GM06990 (cell line): ENCODE data around the gene BCL3.

Source experiments
- DNase-seq: peaks from one replicate; pipeline ENCODE4 v3.0.0-alpha.2; 2011; ENCODE audit not compliant: insufficient read length; ENCODE audit errors: extremely low read depth
- H3K27me3 ChIP-seq: replicated peaks from 2 replicates; pipeline ENCODE4 v1.6.0; 2011; ENCODE audit warnings: low read length; ENCODE audit not compliant: control insufficient read depth, insufficient read depth
- H3K36me3 ChIP-seq: 2 replicates; pipeline ENCODE4 v1.5.1; 2011; ENCODE audit warnings: low read length; ENCODE audit not compliant: control insufficient read depth, insufficient read depth
- H3K4me3 ChIP-seq: replicated peaks from 2 replicates; pipeline ENCODE4 v1.5.1; 2011; ENCODE audit warnings: low read depth, mild to moderate bottlenecking, control low read depth, low read length
- TF ChIP-seq, protein P1 (sequence below): IDR thresholded peaks from 2 replicates; pipeline ENCODE4 v1.5.1; 2011; ENCODE audit warnings: low read length, control low read depth, mild to moderate bottlenecking, inconsistent platforms; ENCODE audit not compliant: insufficient read depth, poor library complexity, severe bottlenecking

Gene BCL3, protein sequence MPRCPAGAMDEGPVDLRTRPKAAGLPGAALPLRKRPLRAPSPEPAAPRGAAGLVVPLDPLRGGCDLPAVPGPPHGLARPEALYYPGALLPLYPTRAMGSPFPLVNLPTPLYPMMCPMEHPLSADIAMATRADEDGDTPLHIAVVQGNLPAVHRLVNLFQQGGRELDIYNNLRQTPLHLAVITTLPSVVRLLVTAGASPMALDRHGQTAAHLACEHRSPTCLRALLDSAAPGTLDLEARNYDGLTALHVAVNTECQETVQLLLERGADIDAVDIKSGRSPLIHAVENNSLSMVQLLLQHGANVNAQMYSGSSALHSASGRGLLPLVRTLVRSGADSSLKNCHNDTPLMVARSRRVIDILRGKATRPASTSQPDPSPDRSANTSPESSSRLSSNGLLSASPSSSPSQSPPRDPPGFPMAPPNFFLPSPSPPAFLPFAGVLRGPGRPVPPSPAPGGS

DNA sequence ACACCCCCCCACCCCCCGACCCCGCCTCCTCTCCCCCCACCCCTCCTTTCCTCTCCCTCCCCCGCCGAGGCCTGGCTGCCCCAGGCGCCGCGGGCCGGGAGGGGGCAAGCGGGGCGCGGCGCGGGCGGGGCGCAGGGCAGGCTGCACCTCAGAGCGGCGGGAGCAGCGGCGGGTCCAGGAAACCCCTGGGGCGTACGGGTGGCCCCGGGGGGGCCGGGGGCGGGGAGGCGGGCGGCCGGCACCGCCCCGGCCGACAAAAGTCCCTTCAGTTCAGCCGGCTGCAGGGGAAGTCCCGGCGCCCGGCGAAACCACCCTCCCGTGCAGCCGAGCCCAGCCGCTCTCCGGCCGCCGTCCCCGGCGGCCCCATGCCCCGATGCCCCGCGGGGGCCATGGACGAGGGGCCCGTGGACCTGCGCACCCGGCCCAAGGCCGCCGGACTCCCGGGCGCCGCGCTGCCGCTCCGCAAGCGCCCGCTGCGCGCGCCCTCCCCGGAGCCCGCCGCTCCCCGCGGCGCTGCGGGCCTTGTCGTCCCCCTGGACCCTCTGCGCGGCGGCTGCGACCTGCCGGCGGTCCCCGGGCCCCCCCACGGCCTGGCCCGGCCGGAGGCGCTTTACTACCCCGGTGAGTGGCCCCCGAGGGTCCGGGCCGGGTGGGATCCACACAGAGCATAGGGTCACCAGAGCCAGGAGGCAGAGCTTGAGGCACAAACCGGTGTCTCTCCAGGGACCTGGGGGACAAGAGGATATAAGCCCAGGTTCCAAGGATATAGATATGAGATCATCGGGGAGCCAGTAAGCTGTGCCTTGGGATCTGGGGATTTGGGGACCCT, at the start of gene BCL3:
BCL3 (plus strand) TSS at position 283 of the 829 bp plus-strand sequence; CDS start at position 366, 83 bp downstream.
- Histone ChIP-seq H3K4me3 (peak within 1 kb of the TSS; percentile 81), H3K27me3 (no peaks in the 10 kb centered on the region), H3K36me3 (peaks cover 4% of the 10 kb centered on the region)
- peak; percentile 85 for DNase-seq
- TF ChIP-seq, protein P1, sequence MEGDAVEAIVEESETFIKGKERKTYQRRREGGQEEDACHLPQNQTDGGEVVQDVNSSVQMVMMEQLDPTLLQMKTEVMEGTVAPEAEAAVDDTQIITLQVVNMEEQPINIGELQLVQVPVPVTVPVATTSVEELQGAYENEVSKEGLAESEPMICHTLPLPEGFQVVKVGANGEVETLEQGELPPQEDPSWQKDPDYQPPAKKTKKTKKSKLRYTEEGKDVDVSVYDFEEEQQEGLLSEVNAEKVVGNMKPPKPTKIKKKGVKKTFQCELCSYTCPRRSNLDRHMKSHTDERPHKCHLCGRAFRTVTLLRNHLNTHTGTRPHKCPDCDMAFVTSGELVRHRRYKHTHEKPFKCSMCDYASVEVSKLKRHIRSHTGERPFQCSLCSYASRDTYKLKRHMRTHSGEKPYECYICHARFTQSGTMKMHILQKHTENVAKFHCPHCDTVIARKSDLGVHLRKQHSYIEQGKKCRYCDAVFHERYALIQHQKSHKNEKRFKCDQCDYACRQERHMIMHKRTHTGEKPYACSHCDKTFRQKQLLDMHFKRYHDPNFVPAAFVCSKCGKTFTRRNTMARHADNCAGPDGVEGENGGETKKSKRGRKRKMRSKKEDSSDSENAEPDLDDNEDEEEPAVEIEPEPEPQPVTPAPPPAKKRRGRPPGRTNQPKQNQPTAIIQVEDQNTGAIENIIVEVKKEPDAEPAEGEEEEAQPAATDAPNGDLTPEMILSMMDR = no peak

DNA sequence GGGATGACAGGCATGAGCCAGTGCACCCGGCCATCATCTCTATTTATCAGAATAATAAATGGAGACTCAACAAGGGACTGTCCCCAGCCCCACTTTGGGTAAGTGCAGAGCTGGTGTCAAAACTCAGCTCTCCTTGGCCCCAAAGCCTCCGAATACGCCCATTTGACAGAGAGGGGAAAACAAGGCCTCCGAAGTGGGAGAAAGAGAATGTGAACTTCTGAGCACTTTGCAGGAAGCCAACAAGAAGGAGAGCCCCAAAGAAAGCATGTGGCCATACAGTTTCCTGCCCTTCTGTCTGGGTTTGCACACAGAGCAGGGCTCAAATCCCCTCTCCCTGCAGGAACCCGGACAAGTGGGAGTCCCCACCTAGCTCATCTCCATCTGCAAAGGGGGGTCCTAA, 48.0 kb upstream of the BCL3 start:
- TF ChIP-seq, protein P1 = no peak
- Histone ChIP-seq H3K36me3 (no peaks in the 10 kb centered on the region), H3K27me3 (no peaks in the 10 kb centered on the region; the same call in 1 of the 2 replicates), H3K4me3 (no peak overlapping the region)
- no peak for DNase-seq

DNA sequence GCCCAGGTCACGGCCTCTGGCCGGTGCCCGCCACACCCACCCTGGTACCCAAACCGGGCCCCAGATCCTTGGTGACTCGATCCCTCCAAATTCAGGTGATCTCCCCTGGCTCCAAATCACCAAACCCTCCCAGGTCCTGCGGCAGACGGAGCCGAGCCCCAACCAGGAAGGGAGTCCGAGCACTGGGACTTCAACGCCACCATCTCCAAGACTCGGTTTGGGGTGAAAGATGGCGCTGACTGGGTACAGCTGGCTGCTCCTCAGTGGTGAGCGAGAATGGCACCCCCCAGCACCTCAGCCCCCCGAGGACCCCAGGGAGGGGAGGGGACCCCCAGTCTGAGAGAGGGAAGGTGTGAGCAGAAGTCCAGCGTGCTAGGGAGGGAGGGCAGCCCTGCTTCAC, 47.3 kb upstream of the BCL3 start:
- no peaks in the 10 kb centered on the region for H3K36me3 ChIP-seq
- H3K27me3 ChIP-seq = no peaks in the 10 kb centered on the region; the same call in 1 of the 2 replicates
- DNase-seq = no peak
- H3K4me3 ChIP-seq = no peak overlapping the region
- TF ChIP-seq, protein P1 = no peak

DNA sequence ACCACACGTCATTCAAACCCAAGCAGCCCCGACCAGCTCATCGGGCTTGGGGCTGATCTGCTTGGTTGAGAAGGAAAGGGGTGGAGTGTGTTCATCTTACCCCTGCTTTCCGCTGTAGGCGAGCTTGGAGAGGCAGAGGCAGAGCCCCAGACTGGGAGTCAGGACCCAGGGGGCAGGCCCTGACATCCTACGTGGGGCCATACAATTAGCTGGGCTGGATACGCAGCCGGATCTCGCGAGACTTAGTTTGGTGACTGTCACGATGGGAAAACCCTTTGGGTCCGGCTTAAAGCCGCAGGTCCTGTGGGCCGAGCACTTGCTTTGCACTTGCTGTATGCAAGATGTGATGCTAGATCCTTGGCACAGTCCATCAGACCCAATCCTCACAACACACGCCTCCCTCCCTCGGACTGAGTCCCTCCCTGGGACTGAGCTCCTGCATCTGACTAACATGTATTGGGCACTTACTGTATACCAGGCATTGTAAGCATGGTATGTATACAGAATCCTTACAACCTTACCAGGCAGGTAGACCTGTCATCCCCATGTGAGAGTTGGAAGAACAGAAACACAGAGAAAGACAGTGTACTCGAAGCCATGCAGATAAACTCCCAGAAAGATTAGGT, 45.8 kb upstream of the BCL3 start:
- DNase-seq = no peak
- H3K27me3 ChIP-seq = no peaks in the 10 kb centered on the region; the same call in 1 of the 2 replicates
- TF ChIP-seq, protein P1 = no peak
- no peaks in the 10 kb centered on the region for H3K36me3 ChIP-seq
- H3K4me3 ChIP-seq = no peak overlapping the region

DNA sequence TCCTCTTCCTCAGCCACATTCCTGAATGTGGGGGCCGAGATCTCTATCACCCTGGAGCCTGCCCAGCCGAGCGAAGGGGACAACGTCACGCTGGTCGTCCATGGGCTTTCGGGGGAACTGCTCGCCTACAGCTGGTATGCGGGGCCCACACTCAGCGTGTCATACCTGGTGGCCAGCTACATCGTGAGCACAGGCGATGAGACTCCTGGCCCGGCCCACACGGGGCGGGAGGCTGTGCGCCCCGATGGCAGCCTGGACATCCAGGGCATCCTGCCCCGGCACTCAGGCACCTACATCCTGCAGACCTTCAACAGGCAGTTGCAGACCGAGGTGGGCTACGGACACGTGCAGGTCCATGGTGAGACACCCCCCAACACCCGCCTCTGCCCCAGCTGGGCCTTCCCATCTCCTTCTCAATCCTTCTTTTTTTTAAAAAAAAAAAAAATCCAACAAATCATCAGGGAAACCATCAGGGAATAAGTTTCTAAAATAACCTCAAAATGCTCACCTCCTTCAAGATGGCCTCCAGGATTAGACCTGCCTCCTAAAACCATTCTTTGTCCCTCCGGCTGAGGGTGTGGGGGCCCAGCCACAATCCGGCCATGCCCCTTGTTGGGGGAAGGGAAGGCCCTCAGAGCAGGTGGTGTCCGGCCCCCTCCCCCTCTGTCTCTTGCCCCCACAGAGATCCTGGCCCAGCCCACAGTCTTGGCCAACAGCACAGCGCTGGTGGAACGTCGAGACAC, 45.0 kb upstream of the BCL3 start:
- Histone ChIP-seq H3K27me3 (no peaks in the 10 kb centered on the region), H3K36me3 (no peaks in the 10 kb centered on the region), H3K4me3 (no peak overlapping the region)
- DNase-seq = no peak
- TF ChIP-seq, protein P1 = no peak
